ENCODE results near the gene SPR. TPM values are rescaled to one million over a fixed set of nuclear protein-coding genes. Genes with fewer than 3 reads are reported as not detected.

The SPR gene
- total RNA-seq (2022; extraction: Qiagen RNA extraction; ENCODE audit: low read depth), result 90.7 to 157 TPM (median 144 TPM) in 5 replicates

DNA sequence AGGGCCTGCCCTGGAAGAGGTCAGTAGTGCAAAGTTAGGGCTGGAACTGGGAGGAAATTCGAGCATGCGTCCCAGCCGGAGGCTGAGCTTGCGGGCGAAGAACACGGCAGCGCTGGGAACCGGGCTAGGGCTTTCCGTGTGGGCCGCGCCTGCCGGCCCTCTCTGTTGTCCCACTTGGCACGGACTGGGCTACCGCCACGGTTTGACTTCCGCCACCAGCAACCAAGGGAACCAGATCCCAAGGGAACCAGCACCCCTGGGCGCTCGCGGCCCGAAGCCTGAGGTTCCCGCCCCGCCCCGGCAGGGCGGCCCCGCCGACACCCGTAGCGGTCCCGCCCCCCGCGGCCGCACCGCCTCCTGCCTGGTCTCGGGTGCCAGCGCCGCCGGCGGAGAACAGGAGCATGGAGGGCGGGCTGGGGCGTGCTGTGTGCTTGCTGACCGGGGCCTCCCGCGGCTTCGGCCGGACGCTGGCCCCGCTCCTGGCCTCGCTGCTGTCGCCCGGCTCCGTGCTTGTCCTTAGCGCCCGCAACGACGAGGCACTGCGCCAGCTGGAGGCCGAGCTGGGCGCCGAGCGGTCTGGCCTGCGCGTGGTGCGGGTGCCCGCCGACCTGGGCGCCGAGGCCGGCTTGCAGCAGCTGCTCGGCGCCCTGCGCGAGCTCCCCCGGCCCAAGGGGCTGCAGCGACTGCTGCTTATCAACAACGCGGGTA lies at the start of gene SPR:
TSS of gene SPR (plus strand) at position 377 of the 708 bp plus-strand sequence. CDS start at position 402, 25 bp downstream.

DNA sequence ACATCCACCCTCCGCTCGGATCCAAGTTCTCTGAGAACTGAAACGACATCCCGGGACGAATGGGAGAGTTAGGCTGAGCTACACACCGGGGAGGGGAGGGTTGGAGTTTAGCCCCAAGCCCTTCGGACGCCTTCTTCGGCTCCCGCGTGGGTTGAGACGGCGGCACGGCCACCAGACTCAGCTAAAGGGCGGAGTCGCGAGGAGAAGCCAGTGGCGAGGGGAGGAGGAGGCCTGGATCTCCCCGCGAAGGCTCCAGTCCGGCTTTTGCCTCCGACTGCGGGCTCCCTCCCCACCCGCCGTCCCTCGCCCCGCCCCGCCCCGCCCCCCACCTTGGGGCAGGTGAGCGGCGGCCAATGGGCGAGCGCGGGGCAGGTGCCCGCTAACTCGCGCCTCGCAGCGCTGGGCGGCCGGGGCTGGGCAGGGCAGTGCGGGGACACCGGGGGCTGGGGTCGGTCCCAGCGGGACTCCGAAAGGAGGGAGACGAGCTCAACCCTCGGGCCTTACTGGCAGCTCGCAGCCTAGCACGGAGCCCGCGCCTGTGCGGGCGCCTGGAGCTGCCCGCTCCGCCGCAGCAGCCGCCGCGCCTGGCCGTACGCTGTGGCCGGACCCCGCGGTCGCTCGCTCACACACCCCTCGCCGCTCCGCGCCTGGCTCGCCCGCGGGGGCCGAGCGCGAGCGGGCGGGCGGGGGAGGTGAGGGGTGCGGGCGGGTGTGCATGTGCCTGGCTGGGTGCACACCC lies 30.1 kb downstream of the SPR start, which contains the start of gene EMX1:
TSS of gene EMX1 (plus strand) at position 382 of the 739 bp plus-strand sequence. CDS start at position 716, 334 bp downstream.

Other genes with a start within 250 kb of the SPR start
- gene EXOC6B, start 61.4 kb upstream of the SPR start, total RNA-seq (2022; extraction: Qiagen RNA extraction; ENCODE audit: low read depth), result 6.6 to 9.2 TPM (median 7.8 TPM) in 5 replicates
- gene EMX1, start 30.1 kb downstream of the SPR start, total RNA-seq (2022; extraction: Qiagen RNA extraction; ENCODE audit: low read depth), result 0.07 to 0.28 TPM (median 0.16 TPM) in 4 of 5 replicates, not detected in the other
- gene SFXN5, start 184.3 kb downstream of the SPR start, total RNA-seq (2022; extraction: Qiagen RNA extraction; ENCODE audit: low read depth), result 14.2 to 18.0 TPM (median 16.3 TPM) in 5 replicates
- gene RAB11FIP5, start 225.5 kb downstream of the SPR start, total RNA-seq (2022; extraction: Qiagen RNA extraction; ENCODE audit: low read depth), result 32.2 to 37.7 TPM (median 35.7 TPM) in 5 replicates